Thyroid gland (tissue), 4 donors: ENCODE data around the gene PPM1H.

ENCODE experiments used
- CTCF ChIP-seq, 6 experiments: fragments of 200-600 bp in 3 of 6; fragments of 450-650 bp in 3 of 6; sonication (generic) in 3 of 6; IDR thresholded peaks; one replicate each; pipeline ENCODE4 v1.5.1; 2016 to 2019; ENCODE audit warnings: antibody characterized with exemption in 6 of 6, mild to moderate bottlenecking in 2 of 6, inconsistent platforms in 1 of 6, moderate library complexity in 1 of 6
- POLR2A ChIP-seq, 2 donors: fragments of 450-650 bp; IDR thresholded peaks; one replicate each; pipeline ENCODE4 v1.6.1; 2017; ENCODE audit warnings: antibody characterized with exemption in 2 of 2, mild to moderate bottlenecking in 2 of 2, moderate library complexity in 1 of 2

- TF ChIP-seq CTCF (IDR thresholded peaks at IDR 0.05), result no peak
- TF ChIP-seq POLR2A (IDR thresholded peaks at IDR 0.05), result no peak
These were observed 142.6 kb downstream of the PPM1H start for GRCh38 chr12:62792236-62792870.
